Heart right ventricle (tissue), 16 donors: ENCODE data around the gene TAS2R50. TPM values are rescaled to one million over a fixed set of nuclear protein-coding genes. Genes with fewer than 3 reads are reported as not detected.

Experiments
- ATAC-seq, 8 donors: fragments of 200-7000 bp; cut with Tn5 transposase; one replicate each; pipeline ENCODE4 v1.9.1; 2020; ENCODE audit warnings: mild to moderate bottlenecking in 8 of 8, moderate library complexity in 8 of 8, moderate number of reproducible peaks in 1 of 8
- DNase-seq, 2 donors: peaks; one replicate each; pipeline ENCODE4 v3.0.0-alpha.2; 2020
- H3K27ac ChIP-seq, 10 donors: fragments of 200-600 bp; sonication (generic) in 2 of 10; one replicate each; pipeline versions ENCODE4 v1.5.0 to v1.8.0; 2020 to 2022; ENCODE audit warnings: mild to moderate bottlenecking in 3 of 10
- H3K27me3 ChIP-seq, 7 donors: fragments of 200-600 bp; one replicate each; pipeline ENCODE4 v1.8.0; 2021 to 2022; ENCODE audit warnings: mild to moderate bottlenecking in 2 of 7
- H3K36me3 ChIP-seq, 9 donors: fragments of 200-600 bp; sonication (generic) in 1 of 9; one replicate each; pipeline versions ENCODE4 v1.5.0 to v1.8.0; 2020 to 2022; ENCODE audit warnings: mild to moderate bottlenecking in 2 of 9
- H3K4me1 ChIP-seq, 9 donors: fragments of 200-600 bp; sonication (generic) in 1 of 9; one replicate each; pipeline versions ENCODE4 v1.5.0 to v1.8.0; 2020 to 2022; ENCODE audit warnings: mild to moderate bottlenecking in 4 of 9
- H3K4me3 ChIP-seq, 10 donors: fragments of 200-600 bp; sonication (generic) in 2 of 10; one replicate each; pipeline versions ENCODE4 v1.5.0 to v1.8.0; 2020 to 2022; ENCODE audit warnings: mild to moderate bottlenecking in 7 of 10, moderate library complexity in 2 of 10
- H3K9me3 ChIP-seq, 11 donors: fragments of 200-600 bp in 10 of 11; sonication (generic) in 2 of 11; one replicate each; pipeline versions ENCODE4 v1.5.0 to v1.8.0; 2013 to 2022; ENCODE audit warnings: mild to moderate bottlenecking in 2 of 11, control low read depth in 1 of 11, moderate library complexity in 1 of 11
- CTCF ChIP-seq, 9 donors: fragments of 200-600 bp; sonication (generic) in 2 of 9; IDR thresholded peaks; one replicate each; pipeline versions ENCODE4 v1.5.0 to v1.8.0; 2021 to 2022; ENCODE audit warnings: antibody characterized with exemption in 9 of 9, mild to moderate bottlenecking in 5 of 9, moderate library complexity in 1 of 9
- WGBS, 2 donors: extraction: QIAGEN DNeasy Blood & Tissue Kit; methylation state at CpG; one replicate each; pipeline ENCODE4 v1.1.7; 2013; ENCODE audit warnings: inconsistent platforms in 1 of 2; 5-methylcytosine and 5-hydroxymethylcytosine counted together
- intact Hi-C, 10 donors: fragments of 100-400 bp; cut with DNase I; formaldehyde crosslinking; loops; one replicate each; pipeline versions ENCODE4 v1.11.1 to v1.14.2; 2022
- polyA plus RNA-seq, 2 donors: library from polyadenylated mRNA; stranded (reverse); fragments of 200-250 nt; gene quantifications; one replicate each; pipeline ENCODE4 v1.2.3, GENCODE V29; 2013
- total RNA-seq, 10 donors: library from RNA; stranded (reverse); fragmentation: NEBNext Ultra II Directional in 3 of 10; extraction: Animal tissue kit (Norgen Biotek cat#: 25700) in 3 of 10; gene quantifications; one replicate each; pipeline versions ENCODE4 v1.2.1 to v1.2.4, GENCODE V29; 2021 to 2023
- donor health status: Arrhythmogenic right ventricular cardiomyopathy.
- donor health status: ischemic (EF 13 %, LVEDD 7.1; RV severe dilation, severe dysfunction).
- donor health status: healthy with polysubstance abuse.
- donor health status: DM: no; HTN: yes; CAD: no.
- donor health status: DM: no; HTN: no; CAD: no.
- donor health status: ischemic (EF 25% LVEDD 6.9; RV normal size, moderate dysfunction).
- donor health status: ischemic (EF 25% LVEDD 5.7; RV mildly dilated, moderate dysfunction).
- donor health status: healthy.
- donor health status: DM: yes; HTN: yes; CAD: no.
- donor health status: Ischemic cardiomyopathy.
- donor health status: ischemic (EF 35%, LVEDD 5.7; RV mildly dilated, moderate dysfunction).
- donor health status: nonischemic (EF 11% LVEDD 7.7; RV severe dilation, severe dysfunction).
- donor health status: DM: yes; HTN: yes; CAD: no.
- donor health status: PGD.
- donor health status: ischemic (EF 29% LVEDD 5.4; RV normal size, mild dysfunction).
- donor health status: nonischemic (EF 23%, LVEDD 6.1; RV moderate dilation, normal function).

TAS2R50 gene
- total and polyA plus RNA-seq, 12 donors: 0.24 to 0.88 (median 0.59) TPM; not detected in 5

GRCh38 chr12:11007608-11008007 lies 20.9 kb upstream of the TAS2R50 start:
- no peaks in the 10 kb centered on the region for H3K4me1 ChIP-seq
- no peaks in the 10 kb centered on the region for H3K36me3 ChIP-seq
- no peaks in the 10 kb centered on the region for H3K9me3 ChIP-seq
- 98 to 100% methylated on average over 1 of the region's 1 CpG for WGBS, 2 donors
- H3K4me3 ChIP-seq: no peak overlapping the region
- H3K27me3 ChIP-seq: no peaks in the 10 kb centered on the region
- ATAC-seq (no peak), DNase-seq (no peak)
- intact Hi-C loops: no loop called here
- no peak overlapping the region for H3K27ac ChIP-seq
- no peak for TF ChIP-seq CTCF (IDR thresholded peaks at IDR 0.05)

GRCh38 chr12:10998204-10998603 lies 11.5 kb upstream of the TAS2R50 start, which contains the start of gene TAS2R20:
TSS of gene TAS2R20 (minus strand) at chr12:10998304. CDS start at chr12:10997875, 429 bp downstream.
- H3K9me3 ChIP-seq: peaks cover 0 to 8% (median 0%) of the 10 kb centered on the region in 11 donors
- DNase-seq: no peak
- intact Hi-C loops: no loop called here

GRCh38 chr12:10994307-10994706 lies 7.6 kb upstream of the TAS2R50 start:
- no peak overlapping the region for H3K27ac ChIP-seq
- H3K9me3 ChIP-seq: peaks cover 0 to 10% (median 5%) of the 10 kb centered on the region in 11 donors
- DNase-seq (no peak), ATAC-seq (no peak)
- H3K27me3 ChIP-seq: no peaks in the 10 kb centered on the region
- WGBS, 2 donors: 64 to 72% methylated on average over 3 of the region's 3 CpGs
- intact Hi-C loops: no loop called here
- no peak overlapping the region for H3K4me3 ChIP-seq
- TF ChIP-seq CTCF (IDR thresholded peaks at IDR 0.05): no peak
- peaks cover 0 to 24% (median 0%) of the 10 kb centered on the region in 9 donors for H3K36me3 ChIP-seq
- H3K4me1 ChIP-seq: no peaks in the 10 kb centered on the region

More at GRCh38 chr12:10998204-10998603, 11.5 kb upstream of the TAS2R50 start, which contains the start of gene TAS2R20:
- no peak within 1 kb of the TSS for H3K4me3 ChIP-seq
- H3K27ac ChIP-seq: no peak within 1 kb of the TSS
- H3K4me1 ChIP-seq: no peaks in the 10 kb centered on the region
- no peak for ATAC-seq
- TF ChIP-seq CTCF (IDR thresholded peaks at IDR 0.05): no peak
- no peaks in the 10 kb centered on the region for H3K27me3 ChIP-seq
- H3K36me3 ChIP-seq: peaks cover 0 to 24% (median 0%) of the 10 kb centered on the region in 9 donors

GRCh38 chr12:10989107-10989506 lies 2.4 kb upstream of the TAS2R50 start:
- ATAC-seq (no peak), DNase-seq (no peak)
- intact Hi-C loops: no loop called here
- Histone ChIP-seq H3K9me3 (peaks cover 0 to 10% (median 5%) of the 10 kb centered on the region in 11 donors), H3K4me1 (no peaks in the 10 kb centered on the region), H3K27ac (no peak overlapping the region), H3K4me3 (no peak overlapping the region), H3K27me3 (no peaks in the 10 kb centered on the region), H3K36me3 (peaks cover 0 to 18% (median 0%) of the 10 kb centered on the region in 9 donors)
- TF ChIP-seq CTCF (IDR thresholded peaks at IDR 0.05): no peak
- 97 to 98% methylated on average over 2 of the region's 2 CpGs for WGBS, 2 donors
